ENCODE data around the gene PLN. TPM values are rescaled to one million over a fixed set of nuclear protein-coding genes. Genes with fewer than 3 reads are reported as not detected.

Gene PLN
- total RNA-seq, 1 donor from 2014 or later, result not detected

- DNase-seq, result peak; percentile 85
These were observed 32.7 kb downstream of the PLN start for GRCh38 chr6:118580585-118581419.

GRCh38 chr6:118581489-118581959 lies 33.4 kb downstream of the PLN start:
- DNase-seq, result no peak

GRCh38 chr6:118584911-118585310 lies 36.8 kb downstream of the PLN start:
- DNase-seq, result no peak

GRCh38 chr6:118586746-118587485 lies 38.8 kb downstream of the PLN start:
- DNase-seq, result no peak

GRCh38 chr6:118588626-118589025 lies 40.5 kb downstream of the PLN start:
- DNase-seq, result no peak

GRCh38 chr6:118589186-118589585 lies 41.1 kb downstream of the PLN start:
- peak; percentile 44 for DNase-seq

- no peak for DNase-seq
These were observed 41.7 kb downstream of the PLN start for GRCh38 chr6:118589649-118590365.

GRCh38 chr6:118591897-118592296 lies 43.8 kb downstream of the PLN start:
- DNase-seq, result no peak

GRCh38 chr6:118594877-118595276 lies 46.8 kb downstream of the PLN start:
- DNase-seq, result no peak

- DNase-seq, result no peak
These were observed 48.8 kb downstream of the PLN start for GRCh38 chr6:118596774-118597320.

- no peak for DNase-seq
These were observed 49.5 kb downstream of the PLN start for GRCh38 chr6:118597636-118598035.

GRCh38 chr6:118598324-118598723 lies 50.2 kb downstream of the PLN start:
- DNase-seq, result no peak

GRCh38 chr6:118602300-118602699 lies 54.2 kb downstream of the PLN start:
- no peak for DNase-seq

GRCh38 chr6:118603372-118603771 lies 55.3 kb downstream of the PLN start:
- no peak for DNase-seq

- no peak for DNase-seq
These were observed 58.2 kb downstream of the PLN start for GRCh38 chr6:118606268-118606667.

- no peak for DNase-seq
These were observed 58.8 kb downstream of the PLN start for GRCh38 chr6:118606858-118607257.

Other genes starting within 250 kb of the PLN start
- 14.1 and 14.7 TPM in 2 replicates for gene CEP85L, start 103.3 kb downstream of the PLN start, total RNA-seq